Skeletal muscle tissue (tissue), 4 donors: ENCODE results near the gene CRYAA. TPM values are rescaled to one million over a fixed set of nuclear protein-coding genes. Genes with fewer than 3 reads are reported as not detected.

ENCODE experiments used
- H3K27ac ChIP-seq: one replicate; pipeline ENCODE4 v1.7.0; 2013; ENCODE audit warnings: mild to moderate bottlenecking, low read depth, low read length, inconsistent platforms
- H3K27me3 ChIP-seq, 3 donors: one replicate each; pipeline ENCODE4 v1.7.0; 2013; ENCODE audit warnings: low read length in 3 of 3; ENCODE audit not compliant: control insufficient read depth in 3 of 3, insufficient read depth in 3 of 3
- H3K36me3 ChIP-seq, 3 donors: one replicate each; pipeline ENCODE4 v1.7.0; 2013; ENCODE audit warnings: low read length in 3 of 3; ENCODE audit not compliant: control insufficient read depth in 3 of 3, insufficient read depth in 3 of 3
- H3K4me1 ChIP-seq, 3 donors: one replicate each; pipeline ENCODE4 v1.7.0; 2013; ENCODE audit warnings: low read length in 3 of 3, mild to moderate bottlenecking in 3 of 3; ENCODE audit not compliant: control insufficient read depth in 3 of 3, insufficient read depth in 3 of 3
- H3K4me3 ChIP-seq, 3 donors: one replicate each; pipeline ENCODE4 v1.7.0; 2013; ENCODE audit warnings: low read length in 3 of 3
- H3K9ac ChIP-seq, 3 donors: one replicate each; pipeline ENCODE4 v1.7.0; 2013; ENCODE audit warnings: low read length in 3 of 3, mild to moderate bottlenecking in 3 of 3, moderate library complexity in 2 of 3, low read depth in 1 of 3
- H3K9me3 ChIP-seq, 3 donors: one replicate each; pipeline ENCODE4 v1.7.0; 2013; ENCODE audit warnings: low read length in 3 of 3; ENCODE audit not compliant: control insufficient read depth in 3 of 3
- total RNA-seq: library from RNA; depleted of rRNA; stranded (reverse); fragments of >200 nt; gene quantifications from one replicate; pipeline ENCODE4 v1.2.3, GENCODE V29; 2014
- donor health status: Osteomylitis.

CRYAA gene
- total RNA-seq, 1 donor from 2014 or later: not detected

GRCh38 chr21:43190951-43191350 lies 22.1 kb downstream of the CRYAA start:
- Histone ChIP-seq H3K4me3 (no peak overlapping the region), H3K27me3 (peaks cover 39 to 68% (median 40%) of the 10 kb centered on the region in 3 donors), H3K9ac (no peak overlapping the region), H3K4me1 (peaks cover 17 to 22% (median 22%) of the 10 kb centered on the region in 3 donors), H3K9me3 (no peaks in the 10 kb centered on the region), H3K27ac (no peak overlapping the region), H3K36me3 (no peaks in the 10 kb centered on the region)

GRCh38 chr21:43191521-43191920 lies 22.7 kb downstream of the CRYAA start:
- H3K9ac ChIP-seq: no peak overlapping the region
- H3K9me3 ChIP-seq: no peaks in the 10 kb centered on the region
- peaks cover 40 to 71% (median 41%) of the 10 kb centered on the region in 3 donors for H3K27me3 ChIP-seq
- peaks cover 23 to 28% (median 24%) of the 10 kb centered on the region in 3 donors for H3K4me1 ChIP-seq
- no peak overlapping the region for H3K27ac ChIP-seq
- no peaks in the 10 kb centered on the region for H3K36me3 ChIP-seq
- H3K4me3 ChIP-seq: no peak overlapping the region

GRCh38 chr21:43191971-43192370 lies 23.2 kb downstream of the CRYAA start:
- H3K4me1 ChIP-seq: peaks cover 26 to 32% (median 28%) of the 10 kb centered on the region in 3 donors
- no peak overlapping the region for H3K4me3 ChIP-seq
- H3K27me3 ChIP-seq: peaks cover 40 to 75% (median 41%) of the 10 kb centered on the region in 3 donors
- H3K36me3 ChIP-seq: no peaks in the 10 kb centered on the region
- H3K9ac ChIP-seq: no peak overlapping the region
- H3K9me3 ChIP-seq: no peaks in the 10 kb centered on the region
- H3K27ac ChIP-seq: no peak overlapping the region

- Histone ChIP-seq H3K27ac (no peak overlapping the region), H3K9me3 (no peaks in the 10 kb centered on the region), H3K36me3 (no peaks in the 10 kb centered on the region), H3K27me3 (peaks cover 40 to 78% (median 41%) of the 10 kb centered on the region in 3 donors), H3K4me3 (no peak overlapping the region), H3K4me1 (peaks cover 26 to 32% (median 32%) of the 10 kb centered on the region in 3 donors), H3K9ac (no peak overlapping the region)
Measured at GRCh38 chr21:43192501-43193081, 23.8 kb downstream of the CRYAA start.

DNA sequence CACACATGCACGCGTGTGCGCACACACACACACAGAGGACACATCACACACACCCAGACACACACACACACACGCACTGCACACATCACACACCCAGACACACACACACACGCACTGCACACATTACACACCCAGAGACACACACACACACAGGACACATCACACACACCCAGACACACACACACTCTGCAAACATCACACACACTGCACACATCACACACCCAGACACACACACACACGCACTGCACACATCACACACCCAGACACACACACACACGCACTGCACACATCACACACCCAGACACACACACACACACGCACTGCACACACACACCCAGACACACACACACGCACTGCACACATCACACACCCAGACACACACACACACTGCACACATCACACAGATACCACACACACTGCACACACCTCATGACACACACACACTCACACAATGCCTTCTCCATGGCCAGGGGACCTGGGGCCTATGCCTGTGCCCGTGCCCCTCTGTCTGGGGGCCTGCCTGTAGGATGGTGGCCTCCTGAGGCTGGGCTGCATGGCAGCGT lies 24.4 kb downstream of the CRYAA start:
- Histone ChIP-seq H3K4me3 (no peak overlapping the region), H3K27me3 (peaks cover 40 to 73% (median 41%) of the 10 kb centered on the region in 3 donors), H3K9ac (no peak overlapping the region)

DNA sequence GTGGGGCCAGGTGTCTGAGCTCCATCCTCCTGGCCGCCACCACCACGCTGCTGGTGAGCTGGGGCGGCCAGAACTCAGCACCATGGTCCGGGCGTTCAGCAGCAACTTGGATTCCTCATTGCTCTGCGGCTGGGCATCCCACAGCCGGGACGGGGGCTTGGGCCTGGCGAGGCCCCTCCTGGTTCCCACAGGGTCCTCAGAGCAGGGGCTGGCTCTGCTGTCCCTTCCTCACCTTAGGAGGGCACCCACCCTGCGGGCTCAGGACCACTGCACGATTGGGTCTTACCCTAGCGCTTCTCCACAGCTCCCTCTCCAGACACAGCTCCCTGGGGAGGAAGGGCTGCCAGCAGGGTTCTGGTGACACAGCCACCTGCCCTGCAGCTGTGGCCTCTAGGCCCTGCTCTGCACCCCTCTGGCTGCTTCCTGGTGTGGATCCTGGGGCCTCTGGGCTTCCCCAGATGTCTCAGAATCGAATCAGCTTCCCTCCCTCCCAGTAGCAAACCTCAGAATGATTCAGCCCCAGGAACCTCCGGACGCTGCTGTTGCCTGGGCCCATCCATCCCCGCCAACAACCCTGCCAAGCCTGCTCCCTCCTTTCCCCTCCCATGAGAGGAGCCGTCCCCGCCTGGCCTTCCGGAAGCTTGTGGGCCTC lies 25.0 kb downstream of the CRYAA start:
- no peak overlapping the region for H3K4me3 ChIP-seq
- peaks cover 40 to 73% (median 41%) of the 10 kb centered on the region in 3 donors for H3K27me3 ChIP-seq
- no peaks in the 10 kb centered on the region for H3K36me3 ChIP-seq
- H3K27ac ChIP-seq: no peak overlapping the region
- H3K9ac ChIP-seq: peak overlapping the region in 1 of 3 donors; percentile 11
- no peaks in the 10 kb centered on the region for H3K9me3 ChIP-seq
- H3K4me1 ChIP-seq: peaks cover 26 to 32% (median 32%) of the 10 kb centered on the region in 3 donors

More for the DNA sequence above, 24.4 kb downstream of the CRYAA start:
- Histone ChIP-seq H3K36me3 (no peaks in the 10 kb centered on the region), H3K27ac (no peak overlapping the region), H3K9me3 (no peaks in the 10 kb centered on the region), H3K4me1 (peaks cover 26 to 32% (median 32%) of the 10 kb centered on the region in 3 donors)

DNA sequence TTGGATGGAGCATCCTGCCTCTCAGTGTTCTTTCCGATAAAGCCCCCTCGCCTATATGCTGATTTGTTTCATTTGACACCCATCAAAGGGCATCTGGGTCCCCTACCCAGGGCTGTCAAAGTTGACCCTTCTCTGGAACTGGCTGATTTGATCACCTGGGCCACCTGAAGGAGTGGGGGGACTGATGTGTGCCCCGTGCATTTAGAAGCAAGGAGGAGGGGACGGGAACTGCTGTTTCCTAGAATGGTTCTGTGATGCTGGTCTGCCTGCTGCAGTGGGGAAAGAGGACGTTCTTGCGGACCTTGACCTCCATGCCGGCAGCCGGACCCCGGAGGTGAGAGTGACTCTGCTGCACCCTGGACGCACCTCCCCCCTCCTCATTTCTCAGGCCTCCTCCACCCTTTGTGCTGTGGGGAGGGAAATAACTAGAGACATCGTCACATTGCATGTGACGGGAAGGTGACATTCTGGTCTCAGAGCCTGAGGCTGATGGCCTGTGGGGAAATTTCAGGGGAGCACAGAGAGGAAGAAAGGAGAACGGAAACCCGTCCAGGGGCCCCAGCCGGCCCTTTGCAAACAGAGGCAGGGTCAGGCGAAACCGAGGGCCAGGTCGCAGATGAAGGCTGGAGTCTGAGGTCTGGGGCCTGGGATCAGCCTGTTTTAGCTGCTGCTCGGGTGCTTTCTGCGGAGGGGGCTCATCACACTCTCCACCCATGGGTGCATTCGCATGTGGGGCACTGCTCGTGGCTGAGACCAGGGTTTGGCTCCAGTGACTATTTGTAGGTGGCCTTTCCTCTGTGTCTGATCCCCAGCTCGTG lies 25.7 kb downstream of the CRYAA start:
- Histone ChIP-seq H3K4me3 (peak overlapping the region in 1 of 3 donors; percentile 23), H3K27ac (peak overlapping the region; percentile 40), H3K4me1 (peaks cover 26 to 32% (median 30%) of the 10 kb centered on the region in 3 donors), H3K27me3 (peaks cover 40 to 71% (median 41%) of the 10 kb centered on the region in 3 donors), H3K9ac (peak overlapping the region in 1 of 3 donors; percentile 51), H3K36me3 (no peaks in the 10 kb centered on the region), H3K9me3 (no peaks in the 10 kb centered on the region)

DNA sequence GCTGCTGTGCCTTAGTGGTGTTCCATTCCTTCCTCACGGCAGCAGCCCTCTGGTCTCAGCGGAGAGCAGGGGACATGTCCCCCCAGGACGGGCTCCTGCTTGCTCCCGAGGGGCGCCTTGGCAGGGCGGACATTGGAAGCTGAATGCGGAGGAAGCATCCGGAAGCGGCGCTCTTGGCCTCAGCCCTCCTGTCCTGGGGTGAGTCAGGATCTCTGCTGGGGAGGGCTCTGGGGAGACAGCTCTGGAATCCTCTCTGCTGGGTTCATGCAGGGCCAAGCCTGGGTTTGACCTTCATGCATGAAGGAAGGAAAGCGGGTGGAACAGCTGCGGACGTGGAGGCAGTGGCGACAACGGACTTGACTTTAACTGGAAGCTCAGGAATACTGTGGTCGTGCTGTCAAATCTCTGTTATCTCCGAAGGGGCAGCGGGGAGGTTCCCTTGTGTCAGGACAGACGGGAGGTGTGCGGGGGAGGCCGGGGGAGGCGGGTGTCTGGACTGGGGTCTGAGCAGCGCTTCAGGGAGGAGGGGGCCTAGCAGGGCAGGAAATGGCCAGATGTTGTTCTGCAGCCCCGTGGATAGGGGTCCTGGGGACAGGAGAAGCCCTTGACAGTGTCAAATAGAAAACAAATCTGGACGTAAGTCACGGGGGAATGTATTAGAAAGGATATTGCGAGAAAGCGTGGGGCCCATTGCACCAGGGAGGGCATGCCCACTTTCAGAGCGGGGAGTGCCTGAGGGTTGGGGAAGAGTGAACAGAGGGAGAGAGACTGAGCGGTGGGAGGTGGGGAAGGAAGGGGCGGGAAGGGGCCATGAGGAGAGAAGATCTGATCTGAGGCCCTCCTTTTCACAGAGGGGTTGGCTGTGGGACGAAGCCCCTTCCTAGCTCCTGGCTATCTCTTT lies 26.6 kb downstream of the CRYAA start:
- Histone ChIP-seq H3K9ac (peak overlapping the region in 1 of 3 donors; percentile 51), H3K4me1 (peaks cover 26 to 32% (median 30%) of the 10 kb centered on the region in 3 donors), H3K27ac (peak overlapping the region; percentile 40), H3K36me3 (no peaks in the 10 kb centered on the region), H3K4me3 (peak overlapping the region in 1 of 3 donors; percentile 23), H3K27me3 (peaks cover 36 to 64% (median 37%) of the 10 kb centered on the region in 3 donors), H3K9me3 (no peaks in the 10 kb centered on the region)

DNA sequence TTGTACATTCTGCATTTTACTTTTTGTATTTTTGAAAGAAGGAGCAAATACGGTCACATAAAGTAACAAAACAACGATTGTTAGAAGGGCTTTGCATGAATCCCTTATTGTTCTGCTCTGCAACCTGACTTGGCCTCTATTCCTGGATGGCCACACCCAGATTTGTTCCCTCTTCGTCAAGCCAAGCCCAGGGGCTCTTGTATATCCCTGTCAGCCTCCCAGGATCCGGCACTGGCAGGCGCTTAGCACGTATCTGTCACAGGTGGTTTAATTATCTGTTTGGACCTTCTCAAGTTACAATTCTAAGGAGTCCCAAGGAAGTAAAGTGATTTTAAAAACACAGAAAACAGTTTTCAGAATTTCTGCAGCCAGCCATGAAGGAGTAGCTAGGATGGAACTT lies 28.0 kb downstream of the CRYAA start:
- Histone ChIP-seq H3K27me3 (peaks cover 24 to 51% (median 25%) of the 10 kb centered on the region in 3 donors), H3K9me3 (peaks cover 2 to 6% (median 3%) of the 10 kb centered on the region in 3 donors), H3K4me3 (no peak overlapping the region), H3K4me1 (peaks cover 26 to 32% (median 30%) of the 10 kb centered on the region in 3 donors), H3K36me3 (no peaks in the 10 kb centered on the region), H3K9ac (no peak overlapping the region), H3K27ac (no peak overlapping the region)
